ENCODE results near the gene PHKA2.

GRCh38 chrX:18887825-18888212 is 96.1 kb downstream of the PHKA2 start:
- TF ChIP-seq SUZ12 (IDR thresholded peaks at IDR 0.05) (no peak), FOXA1 (IDR thresholded peaks at IDR 0.05) (no peak), NFRKB (IDR thresholded peaks at IDR 0.05) (no peak), FOXM1 (IDR thresholded peaks at IDR 0.05; ENCODE audit: borderline replicate concordance) (no peak), TARDBP (IDR thresholded peaks at IDR 0.05) (no peak), ARNT (IDR thresholded peaks at IDR 0.05) (no peak), PKNOX1 (IDR thresholded peaks at IDR 0.05) (peak; percentile 29; the same call in 1 of the 2 replicates)
